G401 (cell line): ENCODE data around the gene FOXD4L3. TPM values are rescaled to one million over a fixed set of nuclear protein-coding genes. Genes with fewer than 3 reads are reported as not detected.
"Not testable (repeated sequence)": the region's sequence is repeated elsewhere in the genome, so short reads cannot be mapped to it uniquely, and the experiment has no call there.

Experiments used
- DNase-seq: peaks from one replicate; pipeline ENCODE4 v3.0.0-alpha.2; 2015; ENCODE audit warnings: low spot score
- in situ Hi-C: cut with HindIII; loops from 2 replicates; pipeline ENCODE4 v1.10.0; 2016; ENCODE audit warnings: low sequenced_read_pairs, mixed read lengths
- total RNA-seq: library from RNA; depleted of rRNA; stranded (reverse); fragments of >200 nt; shearing (Covaris generic); gene quantifications from 2 replicates; pipeline ENCODE4 v1.2.3, GENCODE V29; 2014; rRNA removed

The FOXD4L3 gene
- not detected in 2 replicates for total RNA-seq

- DNase-seq, in situ Hi-C loops: not testable (repeated sequence)
Observed at GRCh38 chr9:68302567-68302966, at the start of gene FOXD4L3. Gene FOXD4L3, plus strand, starts transcription at chr9:68302867. Its CDS starts 85 bp downstream, at chr9:68302952.

GRCh38 chr9:68281041-68281440, 21.6 kb upstream of the FOXD4L3 start:
- in situ Hi-C loops, DNase-seq: not testable (repeated sequence)

- in situ Hi-C loops: not testable (repeated sequence)
Observed at GRCh38 chr9:68303771-68304170, 1.1 kb downstream of the FOXD4L3 start.

GRCh38 chr9:68304212-68304611, 1.5 kb downstream of the FOXD4L3 start:
- in situ Hi-C loops, DNase-seq: not testable (repeated sequence)

More at GRCh38 chr9:68303771-68304170, 1.1 kb downstream of the FOXD4L3 start:
- DNase-seq: not testable (repeated sequence)

- in situ Hi-C loops, DNase-seq: not testable (repeated sequence)
Observed at GRCh38 chr9:68304777-68305176, 2.1 kb downstream of the FOXD4L3 start.

GRCh38 chr9:68305680-68306285, 3.1 kb downstream of the FOXD4L3 start:
- in situ Hi-C loops, DNase-seq: not testable (repeated sequence)

GRCh38 chr9:68306391-68306964, 3.8 kb downstream of the FOXD4L3 start:
- DNase-seq, in situ Hi-C loops: not testable (repeated sequence)

- DNase-seq, in situ Hi-C loops: not testable (repeated sequence)
Observed at GRCh38 chr9:68307127-68307526, 4.5 kb downstream of the FOXD4L3 start.

- DNase-seq, in situ Hi-C loops: not testable (repeated sequence)
Observed at GRCh38 chr9:68307654-68308053, 5.0 kb downstream of the FOXD4L3 start.

GRCh38 chr9:68311208-68311607, 8.5 kb downstream of the FOXD4L3 start:
- DNase-seq, in situ Hi-C loops: not testable (repeated sequence)

- DNase-seq, in situ Hi-C loops: not testable (repeated sequence)
Observed at GRCh38 chr9:68318209-68318608, 15.5 kb downstream of the FOXD4L3 start.

GRCh38 chr9:68323749-68324148, 21.1 kb downstream of the FOXD4L3 start:
- in situ Hi-C loops: not testable (repeated sequence)

GRCh38 chr9:68324518-68324917, 21.9 kb downstream of the FOXD4L3 start:
- DNase-seq, in situ Hi-C loops: not testable (repeated sequence)

More at GRCh38 chr9:68323749-68324148, 21.1 kb downstream of the FOXD4L3 start:
- not testable (repeated sequence) for DNase-seq

- in situ Hi-C loops, DNase-seq: not testable (repeated sequence)
Observed at GRCh38 chr9:68329106-68329505, 26.4 kb downstream of the FOXD4L3 start.

- in situ Hi-C loops: not testable (repeated sequence)
Observed at GRCh38 chr9:68330531-68331173, 28.0 kb downstream of the FOXD4L3 start.

GRCh38 chr9:68332122-68332521, 29.5 kb downstream of the FOXD4L3 start:
- in situ Hi-C loops, DNase-seq: not testable (repeated sequence)

More at GRCh38 chr9:68330531-68331173, 28.0 kb downstream of the FOXD4L3 start:
- not testable (repeated sequence) for DNase-seq

GRCh38 chr9:68335935-68336334, 33.3 kb downstream of the FOXD4L3 start:
- in situ Hi-C loops, DNase-seq: not testable (repeated sequence)

- DNase-seq, in situ Hi-C loops: not testable (repeated sequence)
Observed at GRCh38 chr9:68336639-68337339, 34.1 kb downstream of the FOXD4L3 start.

GRCh38 chr9:68338000-68338399, 35.3 kb downstream of the FOXD4L3 start:
- DNase-seq: not testable (repeated sequence)

More at GRCh38 chr9:68338000-68338399, 35.3 kb downstream of the FOXD4L3 start:
- in situ Hi-C loops: not testable (repeated sequence)
